GM12873 (cell line): ENCODE results near the gene MAGI2.

Experiments used
- CTCF ChIP-seq: IDR thresholded peaks from 2 replicates; pipeline ENCODE4 v1.5.1; 2012; ENCODE audit warnings: low read depth, mild to moderate bottlenecking, moderate library complexity, low read length, control low read depth; ENCODE audit not compliant: insufficient read depth; ENCODE audit errors: missing control alignments

The MAGI2 gene

GRCh38 chr7:79453558-79454360 is at the start of gene MAGI2:
Gene MAGI2 (minus strand): TSS chr7:79453667. CDS start chr7:79453320, 347 bp downstream.
- no peak for TF ChIP-seq CTCF

GRCh38 chr7:79502151-79502550 is 48.7 kb upstream of the MAGI2 start:
- TF ChIP-seq CTCF, result no peak

GRCh38 chr7:79500759-79501158 is 47.3 kb upstream of the MAGI2 start:
- no peak for TF ChIP-seq CTCF

GRCh38 chr7:79497728-79498127 is 44.3 kb upstream of the MAGI2 start:
- TF ChIP-seq CTCF, result no peak

- no peak for TF ChIP-seq CTCF
Observed at GRCh38 chr7:79495544-79496272, 42.2 kb upstream of the MAGI2 start.

GRCh38 chr7:79494046-79494445 is 40.6 kb upstream of the MAGI2 start:
- TF ChIP-seq CTCF, result no peak

- no peak for TF ChIP-seq CTCF
Observed at GRCh38 chr7:79489371-79489770, 35.9 kb upstream of the MAGI2 start.
